Neural cell (in vitro differentiated cells): ENCODE measurements around the gene SKAP1. TPM values are rescaled to one million over a fixed set of nuclear protein-coding genes. Genes with fewer than 3 reads are reported as not detected.

Experiments used
- H2AFZ ChIP-seq: fragments of 200-600, 300-800 bp; sonication (generic), shearing (Covaris generic); 2 replicates; pipeline ENCODE4 v1.6.0; 2014; ENCODE audit warnings: low read depth, mild to moderate bottlenecking, antibody characterized with exemption, low read length, moderate library complexity
- H3F3A ChIP-seq: fragments of 200-600 bp; shearing (Covaris generic); 2 replicates; pipeline ENCODE4 v1.6.1; 2016; ENCODE audit warnings: mild to moderate bottlenecking, moderate library complexity, mixed read lengths, antibody characterized with exemption, low read length; ENCODE audit not compliant: insufficient read depth, poor library complexity, severe bottlenecking
- H3K27ac ChIP-seq: fragments of 200-600, 300-800 bp; sonication (generic), shearing (Covaris generic); 2 replicates; pipeline ENCODE4 v1.5.1; 2014; ENCODE audit warnings: mild to moderate bottlenecking, low read length, moderate library complexity
- H3K27me3 ChIP-seq: fragments of 300-800, 200-600 bp; sonication (generic), shearing (Covaris generic); 2 replicates; pipeline ENCODE4 v1.6.0; 2014; ENCODE audit warnings: mild to moderate bottlenecking, low read depth, low read length, moderate library complexity; ENCODE audit not compliant: insufficient read depth
- H3K36me3 ChIP-seq: fragments of 300-800, 200-600 bp; sonication (generic), shearing (Covaris generic); 2 replicates; pipeline ENCODE4 v1.5.1; 2014; ENCODE audit warnings: mild to moderate bottlenecking, antibody characterized with exemption, low read length, moderate library complexity; ENCODE audit not compliant: insufficient read depth
- H3K4me2 ChIP-seq: fragments of 300-800, 200-600 bp; sonication (generic), shearing (Covaris generic); 2 replicates; pipeline ENCODE4 v1.6.0; 2014; ENCODE audit warnings: mild to moderate bottlenecking, low read length
- H3K4me3 ChIP-seq: fragments of 300-800, 200-600 bp; sonication (generic), shearing (Covaris generic); 2 replicates; pipeline ENCODE4 v1.5.1; 2014; ENCODE audit warnings: mild to moderate bottlenecking, low read length, moderate library complexity
- H3K79me2 ChIP-seq: fragments of 200-600 bp; shearing (Covaris generic); replicated peaks from 2 replicates; pipeline ENCODE4 v1.6.0; 2014; ENCODE audit warnings: mild to moderate bottlenecking, low read length, moderate library complexity; ENCODE audit not compliant: insufficient read depth
- H3K9ac ChIP-seq: fragments of 300-800, 200-600 bp; sonication (generic), shearing (Covaris generic); 2 replicates; pipeline ENCODE4 v1.6.1; 2016; ENCODE audit warnings: mild to moderate bottlenecking, low read length, mixed read lengths
- H3K9me2 ChIP-seq: fragments of 200-600 bp; shearing (Covaris generic); 2 replicates; pipeline ENCODE4 v1.6.1; 2016; ENCODE audit warnings: mild to moderate bottlenecking, low read length, mixed read lengths; ENCODE audit not compliant: insufficient read depth
- H3K9me3 ChIP-seq: fragments of 200-600, 300-800 bp; sonication (generic), shearing (Covaris generic); 2 replicates; pipeline ENCODE4 v1.6.1; 2016; ENCODE audit warnings: mild to moderate bottlenecking, mixed run types, low read length, moderate library complexity, mixed read lengths
- H4K20me1 ChIP-seq: fragments of 200-600 bp; shearing (Covaris generic); 2 replicates; pipeline ENCODE4 v1.6.1; 2016; ENCODE audit warnings: mild to moderate bottlenecking, mixed run types; ENCODE audit not compliant: insufficient read depth
- EP300 ChIP-seq: fragments of 450-650 bp; conservative IDR thresholded peaks from 2 replicates; pipeline ENCODE4 v1.6.1; 2014; ENCODE audit warnings: antibody characterized with exemption, mild to moderate bottlenecking, moderate library complexity; ENCODE audit not compliant: poor library complexity, severe bottlenecking
- EZH2 ChIP-seq: fragments of 200-600, 300-800 bp; shearing (Covaris generic), sonication (generic); IDR thresholded peaks from 2 replicates; pipeline ENCODE4 v1.6.1; 2014; ENCODE audit warnings: antibody characterized with exemption, low read length, borderline replicate concordance, mild to moderate bottlenecking; ENCODE audit not compliant: insufficient read depth, poor library complexity, severe bottlenecking
- MXI1 ChIP-seq: fragments of 450-650 bp; conservative IDR thresholded peaks from 2 replicates; pipeline ENCODE4 v1.6.1; 2014; ENCODE audit warnings: antibody characterized with exemption, mild to moderate bottlenecking; ENCODE audit not compliant: poor library complexity, severe bottlenecking
- POLR2AphosphoS5 ChIP-seq: IDR thresholded peaks from 2 replicates; pipeline ENCODE4 v1.6.1; 2012
- RAD21 ChIP-seq: fragments of 450-650 bp; conservative IDR thresholded peaks from 2 replicates; pipeline ENCODE4 v1.6.1; 2014; ENCODE audit warnings: antibody characterized with exemption, mild to moderate bottlenecking, moderate library complexity
- SMC3 ChIP-seq: fragments of 450-650 bp; conservative IDR thresholded peaks from 2 replicates; pipeline ENCODE4 v1.6.1; 2014; ENCODE audit warnings: antibody characterized with exemption, mild to moderate bottlenecking, moderate library complexity; ENCODE audit not compliant: poor library complexity
- TAF1 ChIP-seq: IDR thresholded peaks from 2 replicates; pipeline ENCODE4 v1.6.1; 2012; ENCODE audit warnings: low read depth
- polyA plus RNA-seq: library from polyadenylated mRNA; depleted of rRNA; stranded (reverse); fragments of >200 nt; gene quantifications from 2 replicates; pipeline ENCODE4 v1.2.3, GENCODE V29; 2014
- TF ChIP-seq, protein P1 (sequence below): IDR thresholded peaks from 2 replicates; pipeline ENCODE4 v1.6.1; 2012; ENCODE audit warnings: borderline replicate concordance
- TF ChIP-seq, protein P2 (sequence below): fragments of 450-650 bp; IDR thresholded peaks from 2 replicates; pipeline ENCODE4 v1.5.1; 2014; ENCODE audit warnings: antibody characterized with exemption, mild to moderate bottlenecking, moderate library complexity; ENCODE audit not compliant: poor library complexity, severe bottlenecking

SKAP1 gene
- polyA plus RNA-seq, 1 donor from 2014 or later = 0.63 TPM

DNA sequence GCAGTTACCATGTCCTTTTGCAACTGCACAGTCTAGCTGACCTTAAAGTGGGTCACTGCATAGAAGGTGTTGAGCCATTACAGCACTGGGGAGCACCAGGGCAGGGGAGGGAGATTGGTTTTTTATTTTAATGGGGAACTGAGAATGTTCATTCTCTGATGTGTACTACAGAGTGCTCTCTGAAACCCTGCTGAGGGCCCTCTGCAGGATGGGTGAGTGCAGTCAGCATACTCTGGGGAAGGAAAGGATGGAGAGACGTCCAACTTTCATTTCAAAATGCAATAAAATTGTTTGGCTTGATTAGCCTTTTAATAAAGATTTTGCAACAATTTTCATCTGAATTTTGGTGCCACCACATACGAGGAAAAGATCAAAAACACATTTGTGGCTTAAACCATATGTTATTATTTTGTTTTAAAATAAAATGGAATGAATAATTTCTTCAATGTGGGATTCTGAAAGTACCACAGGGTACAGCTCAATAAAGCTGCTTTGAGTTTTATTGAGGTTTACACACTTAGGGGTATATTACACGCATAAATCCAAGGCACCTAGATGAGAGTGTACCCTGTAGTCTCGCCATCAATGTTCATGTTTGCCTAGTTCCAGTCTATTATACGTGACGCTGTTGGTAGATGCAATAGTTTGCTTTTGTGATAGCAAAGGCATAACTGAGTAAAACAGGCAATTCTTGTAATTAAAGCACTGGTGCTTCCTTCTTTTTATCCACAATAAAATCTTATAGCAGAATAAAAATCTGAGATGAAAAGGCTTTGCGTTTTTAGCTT lies 249.0 kb downstream of the SKAP1 start:
- Histone ChIP-seq H3F3A (no peaks in the 10 kb centered on the region), H3K27ac (no peak overlapping the region), H3K4me3 (no peak overlapping the region), H3K9me2 (no peaks in the 10 kb centered on the region), H3K36me3 (no peaks in the 10 kb centered on the region), H3K79me2 (no peaks in the 10 kb centered on the region), H4K20me1 (no peaks in the 10 kb centered on the region), H3K4me2 (no peak overlapping the region), H3K9ac (no peak overlapping the region), H3K27me3 (no peaks in the 10 kb centered on the region), H3K9me3 (no peaks in the 10 kb centered on the region), H2AFZ (no peak overlapping the region)
- TF ChIP-seq TAF1 = no peak
- TF ChIP-seq MXI1 = no peak
- no peak for TF ChIP-seq POLR2AphosphoS5
- TF ChIP-seq, protein P1, sequence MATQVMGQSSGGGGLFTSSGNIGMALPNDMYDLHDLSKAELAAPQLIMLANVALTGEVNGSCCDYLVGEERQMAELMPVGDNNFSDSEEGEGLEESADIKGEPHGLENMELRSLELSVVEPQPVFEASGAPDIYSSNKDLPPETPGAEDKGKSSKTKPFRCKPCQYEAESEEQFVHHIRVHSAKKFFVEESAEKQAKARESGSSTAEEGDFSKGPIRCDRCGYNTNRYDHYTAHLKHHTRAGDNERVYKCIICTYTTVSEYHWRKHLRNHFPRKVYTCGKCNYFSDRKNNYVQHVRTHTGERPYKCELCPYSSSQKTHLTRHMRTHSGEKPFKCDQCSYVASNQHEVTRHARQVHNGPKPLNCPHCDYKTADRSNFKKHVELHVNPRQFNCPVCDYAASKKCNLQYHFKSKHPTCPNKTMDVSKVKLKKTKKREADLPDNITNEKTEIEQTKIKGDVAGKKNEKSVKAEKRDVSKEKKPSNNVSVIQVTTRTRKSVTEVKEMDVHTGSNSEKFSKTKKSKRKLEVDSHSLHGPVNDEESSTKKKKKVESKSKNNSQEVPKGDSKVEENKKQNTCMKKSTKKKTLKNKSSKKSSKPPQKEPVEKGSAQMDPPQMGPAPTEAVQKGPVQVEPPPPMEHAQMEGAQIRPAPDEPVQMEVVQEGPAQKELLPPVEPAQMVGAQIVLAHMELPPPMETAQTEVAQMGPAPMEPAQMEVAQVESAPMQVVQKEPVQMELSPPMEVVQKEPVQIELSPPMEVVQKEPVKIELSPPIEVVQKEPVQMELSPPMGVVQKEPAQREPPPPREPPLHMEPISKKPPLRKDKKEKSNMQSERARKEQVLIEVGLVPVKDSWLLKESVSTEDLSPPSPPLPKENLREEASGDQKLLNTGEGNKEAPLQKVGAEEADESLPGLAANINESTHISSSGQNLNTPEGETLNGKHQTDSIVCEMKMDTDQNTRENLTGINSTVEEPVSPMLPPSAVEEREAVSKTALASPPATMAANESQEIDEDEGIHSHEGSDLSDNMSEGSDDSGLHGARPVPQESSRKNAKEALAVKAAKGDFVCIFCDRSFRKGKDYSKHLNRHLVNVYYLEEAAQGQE = no peak
- TF ChIP-seq, protein P2, sequence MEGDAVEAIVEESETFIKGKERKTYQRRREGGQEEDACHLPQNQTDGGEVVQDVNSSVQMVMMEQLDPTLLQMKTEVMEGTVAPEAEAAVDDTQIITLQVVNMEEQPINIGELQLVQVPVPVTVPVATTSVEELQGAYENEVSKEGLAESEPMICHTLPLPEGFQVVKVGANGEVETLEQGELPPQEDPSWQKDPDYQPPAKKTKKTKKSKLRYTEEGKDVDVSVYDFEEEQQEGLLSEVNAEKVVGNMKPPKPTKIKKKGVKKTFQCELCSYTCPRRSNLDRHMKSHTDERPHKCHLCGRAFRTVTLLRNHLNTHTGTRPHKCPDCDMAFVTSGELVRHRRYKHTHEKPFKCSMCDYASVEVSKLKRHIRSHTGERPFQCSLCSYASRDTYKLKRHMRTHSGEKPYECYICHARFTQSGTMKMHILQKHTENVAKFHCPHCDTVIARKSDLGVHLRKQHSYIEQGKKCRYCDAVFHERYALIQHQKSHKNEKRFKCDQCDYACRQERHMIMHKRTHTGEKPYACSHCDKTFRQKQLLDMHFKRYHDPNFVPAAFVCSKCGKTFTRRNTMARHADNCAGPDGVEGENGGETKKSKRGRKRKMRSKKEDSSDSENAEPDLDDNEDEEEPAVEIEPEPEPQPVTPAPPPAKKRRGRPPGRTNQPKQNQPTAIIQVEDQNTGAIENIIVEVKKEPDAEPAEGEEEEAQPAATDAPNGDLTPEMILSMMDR = no peak
- no peak for TF ChIP-seq RAD21
- TF ChIP-seq EZH2 = no peak
- TF ChIP-seq EP300 = no peak
- no peak for TF ChIP-seq SMC3

DNA sequence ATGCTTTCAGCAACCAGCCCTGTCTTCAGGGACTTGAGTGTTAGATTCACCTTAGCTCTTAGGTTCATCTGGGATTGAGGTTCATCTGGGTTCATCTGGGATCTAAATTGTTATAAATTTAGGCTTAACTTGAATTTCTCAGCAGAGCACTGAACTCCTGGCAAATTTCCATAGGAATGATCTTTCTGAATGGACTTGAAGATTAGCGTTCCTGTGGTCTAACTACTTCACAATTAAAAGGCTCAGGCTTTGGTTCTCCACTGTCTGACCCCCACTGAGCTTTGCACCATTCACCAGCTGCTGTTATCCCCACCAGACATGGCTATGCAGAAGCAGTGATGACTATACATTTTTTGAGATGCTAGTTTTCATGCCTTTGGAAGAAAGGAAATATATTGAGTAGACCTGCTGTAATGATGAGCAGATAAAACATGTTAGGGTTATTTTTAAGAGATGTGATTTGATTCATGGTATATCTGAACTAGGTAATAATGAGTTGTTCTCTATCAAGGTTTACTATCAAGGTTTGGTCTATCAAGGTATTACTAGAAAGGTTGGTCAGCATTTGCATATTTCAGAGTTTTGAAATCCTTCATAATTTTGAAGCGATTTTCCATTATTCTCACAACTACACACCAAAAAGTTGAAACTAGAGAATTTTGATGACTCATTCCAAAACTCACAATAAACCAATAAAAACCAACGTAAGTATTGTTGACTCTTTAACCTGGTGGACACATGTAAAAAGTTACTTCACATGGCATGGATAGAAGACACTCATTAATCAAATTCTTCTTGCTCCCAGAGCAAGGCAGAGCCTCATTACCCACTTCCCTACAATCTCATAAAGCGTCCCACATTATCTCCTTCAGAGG lies 250.7 kb downstream of the SKAP1 start:
- no peak overlapping the region for H3K9ac ChIP-seq
- TF ChIP-seq MXI1 (no peak), RAD21 (no peak), SMC3 (no peak), TAF1 (no peak), EZH2 (no peak), EP300 (no peak), POLR2AphosphoS5 (no peak)
- TF ChIP-seq, protein P1 = no peak
- TF ChIP-seq, protein P2 = no peak
- H3K27ac ChIP-seq = peak overlapping the region; percentile 23
- H2AFZ ChIP-seq = no peak overlapping the region
- H3K9me3 ChIP-seq = no peaks in the 10 kb centered on the region
- H3F3A ChIP-seq = no peaks in the 10 kb centered on the region
- no peak overlapping the region for H3K4me2 ChIP-seq
- no peaks in the 10 kb centered on the region for H3K9me2 ChIP-seq
- no peaks in the 10 kb centered on the region for H3K27me3 ChIP-seq
- no peaks in the 10 kb centered on the region for H3K36me3 ChIP-seq
- peak overlapping the region; percentile 12 for H3K4me3 ChIP-seq
- no peaks in the 10 kb centered on the region for H4K20me1 ChIP-seq
- no peaks in the 10 kb centered on the region for H3K79me2 ChIP-seq
